ENCODE results near the gene OST4. TPM values are rescaled to one million over a fixed set of nuclear protein-coding genes. Genes with fewer than 3 reads are reported as not detected.

The OST4 gene
- total RNA-seq, 2 donors from 2014 or later, result 379 to 465 TPM

DNA sequence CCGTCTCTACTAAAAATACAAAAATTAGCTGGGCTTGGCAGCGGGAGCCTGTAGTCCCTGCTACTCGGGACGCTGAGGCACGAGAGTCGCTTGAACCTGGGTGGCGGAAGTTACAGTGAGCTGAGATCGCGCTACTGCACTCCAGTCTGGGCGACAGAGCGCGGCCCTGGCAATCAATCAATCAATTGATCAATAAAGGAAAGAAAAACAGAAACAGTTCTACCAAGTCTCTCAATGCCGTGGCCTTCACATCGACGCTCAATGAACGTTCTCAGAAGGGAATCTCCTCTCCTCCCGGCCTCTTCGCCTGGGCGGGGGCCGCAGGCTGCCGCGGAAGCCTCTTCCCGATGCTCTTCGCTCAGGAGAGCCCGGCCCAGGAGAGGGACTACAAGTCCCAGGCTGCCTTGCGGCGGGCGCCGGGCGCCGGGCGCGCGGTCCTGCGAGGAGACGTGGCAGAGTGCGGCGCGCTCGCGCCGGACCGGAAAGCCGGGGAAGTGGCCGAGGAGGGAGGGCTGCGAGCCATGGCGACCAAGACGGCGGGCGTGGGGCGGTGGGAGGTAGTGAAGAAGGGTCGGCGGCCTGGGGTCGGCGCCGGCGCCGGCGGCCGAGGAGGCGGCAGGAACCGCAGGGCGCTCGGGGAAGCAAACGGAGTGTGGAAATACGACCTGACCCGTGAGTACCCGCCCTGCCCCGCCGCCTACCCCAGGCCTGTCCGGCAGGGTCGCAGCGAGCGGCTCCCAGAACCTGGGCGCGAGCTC, 38.8 kb downstream of the OST4 start, which contains the start of gene TMEM214:
TMEM214 (plus strand) TSS at position 471 of the 758 bp plus-strand sequence; CDS start at position 522, 51 bp downstream.
- peak; percentile 89 for DNase-seq (ENCODE audit: low spot score)
- peak within 1 kb of the TSS; percentile 92 to 94 for H3K27ac ChIP-seq
- peak within 1 kb of the TSS; percentile 99 to 100 for H3K4me3 ChIP-seq
- H3K4me1 ChIP-seq, result peaks cover 0 to 18% of the 10 kb centered on the region in 2 donors
- H3K36me3 ChIP-seq, result peaks cover 34% of the 10 kb centered on the region
- no peaks in the 10 kb centered on the region for H3K27me3 ChIP-seq
- H3K9me3 ChIP-seq, result no peaks in the 10 kb centered on the region
- TF ChIP-seq, protein P1, sequence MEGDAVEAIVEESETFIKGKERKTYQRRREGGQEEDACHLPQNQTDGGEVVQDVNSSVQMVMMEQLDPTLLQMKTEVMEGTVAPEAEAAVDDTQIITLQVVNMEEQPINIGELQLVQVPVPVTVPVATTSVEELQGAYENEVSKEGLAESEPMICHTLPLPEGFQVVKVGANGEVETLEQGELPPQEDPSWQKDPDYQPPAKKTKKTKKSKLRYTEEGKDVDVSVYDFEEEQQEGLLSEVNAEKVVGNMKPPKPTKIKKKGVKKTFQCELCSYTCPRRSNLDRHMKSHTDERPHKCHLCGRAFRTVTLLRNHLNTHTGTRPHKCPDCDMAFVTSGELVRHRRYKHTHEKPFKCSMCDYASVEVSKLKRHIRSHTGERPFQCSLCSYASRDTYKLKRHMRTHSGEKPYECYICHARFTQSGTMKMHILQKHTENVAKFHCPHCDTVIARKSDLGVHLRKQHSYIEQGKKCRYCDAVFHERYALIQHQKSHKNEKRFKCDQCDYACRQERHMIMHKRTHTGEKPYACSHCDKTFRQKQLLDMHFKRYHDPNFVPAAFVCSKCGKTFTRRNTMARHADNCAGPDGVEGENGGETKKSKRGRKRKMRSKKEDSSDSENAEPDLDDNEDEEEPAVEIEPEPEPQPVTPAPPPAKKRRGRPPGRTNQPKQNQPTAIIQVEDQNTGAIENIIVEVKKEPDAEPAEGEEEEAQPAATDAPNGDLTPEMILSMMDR (IDR thresholded peaks at IDR 0.05), result peak in 1 of 2 donors; percentile 18

DNA sequence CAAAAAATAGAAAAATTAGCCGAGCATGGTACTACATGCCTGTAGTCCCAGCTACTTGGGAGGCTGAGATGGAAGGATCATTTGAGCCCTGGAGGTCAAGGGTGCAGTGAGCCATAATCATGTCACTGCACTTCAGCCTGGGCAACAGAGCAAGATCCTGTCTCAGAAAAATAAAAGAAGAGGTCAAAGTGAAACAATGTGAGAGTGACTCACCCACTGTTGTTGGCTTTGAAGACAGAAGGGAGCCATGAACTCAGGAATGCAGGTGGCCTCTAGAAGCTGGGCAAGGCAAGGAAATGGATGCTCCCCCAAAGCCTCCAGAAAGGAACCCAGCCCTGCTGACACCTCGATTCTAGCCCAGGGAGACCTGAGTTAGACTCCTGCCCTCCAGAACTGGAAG, 42.4 kb downstream of the OST4 start:
- no peak for DNase-seq (ENCODE audit: low spot score)
- Histone ChIP-seq H3K36me3 (peaks cover 25% of the 10 kb centered on the region), H3K27ac (no peak overlapping the region), H3K4me1 (peaks cover 0 to 7% of the 10 kb centered on the region in 2 donors), H3K9me3 (no peaks in the 10 kb centered on the region), H3K27me3 (no peaks in the 10 kb centered on the region), H3K4me3 (no peak overlapping the region)
- TF ChIP-seq, protein P1 (IDR thresholded peaks at IDR 0.05), result no peak

GRCh38 chr2:27027211-27027651, 44.2 kb downstream of the OST4 start:
- Histone ChIP-seq H3K36me3 (peaks cover 41% of the 10 kb centered on the region), H3K4me3 (no peak overlapping the region), H3K27me3 (no peaks in the 10 kb centered on the region), H3K4me1 (no peaks in the 10 kb centered on the region), H3K27ac (no peak overlapping the region), H3K9me3 (no peaks in the 10 kb centered on the region)
- no peak for DNase-seq (ENCODE audit: low spot score)
- TF ChIP-seq, protein P1 (IDR thresholded peaks at IDR 0.05), result no peak

DNA sequence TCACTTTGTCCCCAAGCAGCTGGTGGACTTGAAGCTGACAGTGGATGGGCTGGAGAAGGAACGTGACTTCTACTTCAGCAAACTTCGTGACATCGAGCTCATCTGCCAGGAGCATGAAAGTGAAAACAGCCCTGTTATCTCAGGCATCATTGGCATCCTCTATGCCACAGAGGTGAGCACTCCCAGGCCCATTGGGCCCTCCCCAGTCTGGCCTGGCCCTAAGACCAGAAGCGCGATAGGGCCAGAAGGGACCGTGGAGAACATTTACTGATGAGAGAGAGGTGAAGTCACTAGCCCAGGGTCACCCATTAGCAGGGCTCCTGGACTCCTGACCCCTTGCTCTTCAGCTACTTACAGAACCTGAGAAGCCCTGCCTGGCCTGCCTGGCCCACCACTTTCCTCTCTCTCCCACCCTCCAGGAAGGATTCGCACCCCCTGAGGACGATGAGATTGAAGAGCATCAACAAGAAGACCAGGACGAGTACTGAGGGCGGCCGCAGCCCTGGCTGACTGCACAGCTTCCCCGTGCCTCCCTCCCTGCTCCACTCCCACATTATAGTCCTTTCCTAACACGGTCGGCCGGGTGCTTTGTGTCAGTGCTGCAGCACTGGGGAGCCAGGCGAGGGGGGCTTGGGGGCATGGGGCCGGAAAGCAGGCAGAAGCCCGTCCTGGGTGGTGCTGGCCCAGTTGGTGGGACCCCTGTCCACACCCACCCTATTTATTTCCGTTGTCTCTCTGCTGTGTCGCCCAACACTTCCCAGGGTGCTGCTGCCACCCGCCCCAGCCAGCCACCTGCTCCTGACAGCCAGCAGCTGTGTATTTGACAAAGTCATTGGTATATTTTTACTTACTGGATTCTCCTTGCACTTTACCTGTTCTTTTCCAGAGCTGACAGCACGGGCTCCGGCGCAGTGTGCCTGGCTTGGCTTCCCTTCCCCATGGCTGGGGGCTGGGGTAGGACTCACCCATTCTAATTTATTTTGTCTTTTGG, 45.3 kb downstream of the OST4 start:
- Histone ChIP-seq H3K9me3 (no peaks in the 10 kb centered on the region), H3K4me3 (no peak overlapping the region), H3K27me3 (no peaks in the 10 kb centered on the region), H3K27ac (no peak overlapping the region), H3K36me3 (peaks cover 41% of the 10 kb centered on the region), H3K4me1 (peaks cover 0 to 6% of the 10 kb centered on the region in 2 donors)
- DNase-seq (ENCODE audit: low spot score), result no peak
- TF ChIP-seq, protein P1 (IDR thresholded peaks at IDR 0.05), result no peak

GRCh38 chr2:27025281-27025800, 46.1 kb downstream of the OST4 start:
- no peak overlapping the region for H3K27ac ChIP-seq
- no peaks in the 10 kb centered on the region for H3K27me3 ChIP-seq
- H3K4me1 ChIP-seq, result peaks cover 0 to 7% of the 10 kb centered on the region in 2 donors
- TF ChIP-seq, protein P1 (IDR thresholded peaks at IDR 0.05), result no peak
- peaks cover 41% of the 10 kb centered on the region for H3K36me3 ChIP-seq
- no peaks in the 10 kb centered on the region for H3K9me3 ChIP-seq
- H3K4me3 ChIP-seq, result no peak overlapping the region
- no peak for DNase-seq (ENCODE audit: low spot score)

All from right atrium auricular region (tissue), 2 donors.